ENCODE results near the gene GJB2. TPM values are rescaled to one million over a fixed set of nuclear protein-coding genes. Genes with fewer than 3 reads are reported as not detected.

The GJB2 gene
- total and polyA plus RNA-seq, 2 of the 8 experiments (the other 6 are each of a cell fraction or from before 2014, with no cell fraction given), result 0.20 to 0.21 TPM

DNA sequence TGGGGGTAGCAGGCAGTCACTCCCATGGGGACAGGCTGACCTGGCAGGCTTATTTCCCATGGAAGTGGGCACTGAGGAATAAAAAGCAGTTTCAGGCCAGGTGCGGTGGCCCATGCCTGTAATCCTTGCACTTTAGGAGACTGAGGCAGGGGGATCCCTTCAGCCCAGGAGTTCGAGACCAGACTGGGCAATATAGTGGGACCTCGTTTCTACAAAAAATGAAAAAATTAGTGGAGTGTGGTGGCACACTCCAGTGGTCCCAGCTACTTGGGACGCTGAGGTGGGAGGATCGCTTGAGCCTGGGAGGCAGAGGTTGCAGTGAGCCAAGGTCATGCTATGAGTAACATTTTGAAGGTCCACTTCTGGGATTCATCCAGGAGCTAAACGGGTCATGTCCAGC is 6.0 kb downstream of the GJB2 start:
- Histone ChIP-seq H2BK15ac (ENCODE audit: low read length) (no peak overlapping the region), H3K79me1 (ENCODE audit: low read depth, low read length) (no peaks in the 10 kb centered on the region; the same call in 1 of the 2 replicates), H2AK5ac (ENCODE audit: low read depth, low read length) (no peak overlapping the region), H3K36me3 (ENCODE audit: control insufficient read depth in 2 of 4, insufficient read depth in 4 of 4, low read length in 3 of 4) (no peaks in the 10 kb centered on the region), H3K4me1 (replicated peaks in 1 of 4; ENCODE audit: control insufficient read depth in 3 of 4, insufficient read depth in 4 of 4, low read length in 3 of 4) (peaks cover 0 to 3% (median 1%) of the 10 kb centered on the region in 4 experiments; a peak in 4 of 7 replicates), H3K4me3 (ENCODE audit: extremely low read depth in 1 of 4, insufficient read depth in 2 of 4, low read depth in 3 of 4, low read length in 4 of 4) (no peak overlapping the region), H3K4ac (replicated peaks; ENCODE audit: insufficient read length, low read depth, low read length) (no peak overlapping the region), H3K79me2 (ENCODE audit: control insufficient read depth in 1 of 2, insufficient read depth in 2 of 2, low read length in 2 of 2) (no peaks in the 10 kb centered on the region), H2BK20ac (ENCODE audit: low read length) (no peak overlapping the region), H3K27ac (ENCODE audit: low read depth, low read length) (no peak overlapping the region), H2BK5ac (ENCODE audit: low read depth, low read length) (no peak overlapping the region), H4K20me1 (replicated peaks in 1 of 2; ENCODE audit: control insufficient read depth in 1 of 2, insufficient read depth in 2 of 2, low read length in 2 of 2) (peaks cover 0 to 2% of the 10 kb centered on the region in 2 experiments), H2AFZ (ENCODE audit: low read length) (no peak overlapping the region), H3K27me3 (replicated peaks in 1 of 4; ENCODE audit: control insufficient read depth in 3 of 4, extremely low read depth in 1 of 4, insufficient read depth in 3 of 4, low read length in 3 of 4) (peaks cover 18 to 31% (median 30%) of the 10 kb centered on the region in 4 experiments), H3K9ac (replicated peaks in 1 of 4; ENCODE audit: extremely low read depth in 1 of 4, low read depth in 3 of 4, low read length in 3 of 4) (no peak overlapping the region), H3K14ac (ENCODE audit: insufficient read length) (no peak overlapping the region), H2BK120ac (replicated peaks; ENCODE audit: low read depth, low read length) (no peak overlapping the region), H4K8ac (ENCODE audit: extremely low read depth, insufficient read depth, low read length) (no peak overlapping the region; the same call in 1 of the 2 replicates), H3K23me2 (ENCODE audit: low read depth, low read length) (peaks cover 1% of the 10 kb centered on the region; the same call in 1 of the 2 replicates), H3K23ac (ENCODE audit: insufficient read length) (no peak overlapping the region), H4K91ac (replicated peaks; ENCODE audit: insufficient read length, low read length) (no peak overlapping the region), H3K18ac (ENCODE audit: extremely low read depth, low read length) (no peak overlapping the region), H3K9me3 (ENCODE audit: insufficient read depth in 2 of 2, low read depth in 1 of 2, low read length in 1 of 2) (no peaks in the 10 kb centered on the region), H2BK12ac (ENCODE audit: low read depth, low read length) (no peak overlapping the region), H3K56ac (replicated peaks; ENCODE audit: insufficient read length, low read depth, low read length) (no peak overlapping the region), H4K5ac (ENCODE audit: insufficient read length, low read depth, low read length) (no peak overlapping the region), H3K4me2 (ENCODE audit: insufficient read depth in 1 of 2, low read depth in 2 of 2, low read length in 2 of 2) (no peak overlapping the region)
- DNase-seq (ENCODE audit: low read depth in 1 of 2, low spot score in 2 of 2) (no peak), FAIRE-seq (no peak)
- ChIA-PET CTCF (ENCODE audit: partially characterized antibody) (interaction anchor here (1.1 to 1.9 kb wide), 3 partner anchors 10 to 302 kb away, joined by 5 to 8 read pairs (median 5); no protein-coding TSS in a partner anchor), POLR2A (ENCODE audit: partially characterized antibody) (no interaction called here)
- WGBS, 2 experiments (ENCODE audit: extremely low coverage in 1 of 2, insufficient coverage in 1 of 2, insufficient read length in 1 of 2, insufficient replicate concordance in 2 of 2, low coverage in 1 of 2, low lambda C conversion rate in 2 of 2, missing lambda C conversion rate in 1 of 2), result 76% methylated on average over 6 of the region's 6 CpGs; no CpG with 5 or more reads in 1 of the 2 experiments
- no peak for TF ChIP-seq EP300 (IDR thresholded peaks at IDR 0.05; ENCODE audit: borderline replicate concordance in 1 of 2, low read depth in 2 of 2, low read length in 2 of 2)
